SK-N-MC (cell line): Measurements from ENCODE around the gene EXD3.
"Not testable (repeated sequence)": the region's sequence is repeated elsewhere in the genome, so short reads cannot be mapped to it uniquely, and the experiment has no call there.

ENCODE experiments used
- DNase-seq: peaks from one replicate; pipeline ENCODE4 v3.0.0-alpha.2; 2011; ENCODE audit warnings: low read depth, low spot score
- H3K27ac ChIP-seq: fragments of 200-600 bp; sonication (generic); 2 replicates; pipeline ENCODE4 v1.5.1; 2016; ENCODE audit warnings: mixed run types
- H3K36me3 ChIP-seq: fragments of 200-600 bp; sonication (generic); 2 replicates; pipeline ENCODE4 v1.6.1; 2017; ENCODE audit warnings: antibody characterized with exemption, low read length, mixed read lengths; ENCODE audit not compliant: insufficient read depth
- H3K4me3 ChIP-seq: fragments of 200-600 bp; sonication (generic); 2 replicates; pipeline ENCODE4 v1.5.1; 2016
- H3K9ac ChIP-seq: fragments of 200-600 bp; sonication (generic); 2 replicates; pipeline ENCODE4 v1.8.0; 2017; ENCODE audit warnings: mixed run types, mixed read lengths; ENCODE audit not compliant: insufficient read length
- H3K9me3 ChIP-seq: fragments of 200-600 bp; sonication (generic); 2 replicates; pipeline ENCODE4 v1.6.1; 2017; ENCODE audit warnings: low read depth, mild to moderate bottlenecking, antibody characterized with exemption, low read length, moderate library complexity, mixed read lengths
- EZH2 ChIP-seq: fragments of 200-600 bp; sonication (generic); IDR thresholded peaks from one replicate; pipeline ENCODE4 v1.6.1; 2017; ENCODE audit warnings: antibody characterized with exemption
- FOXP2 ChIP-seq: optimal IDR thresholded peaks from 2 replicates; pipeline ENCODE3; 2011; ENCODE audit warnings: mild to moderate bottlenecking, moderate library complexity; ENCODE audit not compliant: insufficient read depth; ENCODE audit errors: extremely low read length, control extremely low read depth
- POLR2AphosphoS5 ChIP-seq: IDR thresholded peaks from 2 replicates; pipeline ENCODE4 v1.6.1; 2012; ENCODE audit warnings: mild to moderate bottlenecking, low read depth, low read length, borderline replicate concordance

Gene EXD3

DNA sequence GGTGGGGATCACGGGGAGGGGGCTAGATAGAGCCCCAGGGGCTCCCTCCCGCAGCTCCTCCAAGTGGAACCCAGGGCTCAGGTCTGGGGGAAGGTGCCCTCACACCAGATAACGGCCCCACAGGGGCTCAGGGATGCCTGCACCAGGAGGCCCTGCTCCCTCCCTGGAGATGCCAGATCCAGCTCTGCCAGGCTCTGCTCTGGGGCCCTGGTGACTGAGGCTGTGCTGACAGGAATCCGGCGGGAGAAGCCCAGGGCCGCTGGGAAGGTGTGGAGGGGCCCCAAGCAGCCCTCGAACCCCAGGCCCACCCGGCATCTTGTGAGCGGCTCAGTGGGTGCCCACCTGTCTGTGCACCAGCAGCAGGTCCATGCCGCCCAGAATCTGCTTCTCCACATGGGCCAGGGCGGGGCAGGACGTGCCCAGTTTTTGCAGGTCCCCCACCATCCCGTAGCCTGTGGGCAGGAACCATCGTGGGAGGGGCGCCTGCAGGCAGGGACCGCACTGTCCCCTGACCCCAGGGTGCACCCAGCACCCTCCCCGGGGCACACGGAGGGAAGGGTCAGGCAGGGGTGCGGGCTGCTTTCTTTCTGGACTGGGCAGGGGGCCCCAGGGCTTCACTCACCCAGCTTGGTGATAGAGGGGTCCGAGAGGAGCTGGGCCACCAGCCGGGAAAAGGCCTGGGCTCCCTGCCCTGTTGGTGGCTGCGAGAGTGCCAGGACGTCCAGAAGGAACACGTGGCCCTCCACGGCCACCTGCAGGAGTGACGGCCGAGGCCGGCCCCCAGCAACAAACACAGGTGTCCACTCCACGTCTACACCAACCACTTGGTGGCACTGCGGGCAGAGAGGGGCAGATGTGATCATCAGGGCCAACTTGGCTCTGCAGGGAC lies 72.0 kb downstream of the EXD3 start:
- TF ChIP-seq FOXP2 (no peak), EZH2 (no peak), POLR2AphosphoS5 (no peak)
- Histone ChIP-seq H3K9ac (no peak overlapping the region), H3K27ac (no peak overlapping the region), H3K4me3 (no peak overlapping the region), H3K36me3 (no peaks in the 10 kb centered on the region), H3K9me3 (0 out of 2 replicates have a peak, but pooled peaks cover 2% of the 10 kb centered on the region)
- no peak for DNase-seq

DNA sequence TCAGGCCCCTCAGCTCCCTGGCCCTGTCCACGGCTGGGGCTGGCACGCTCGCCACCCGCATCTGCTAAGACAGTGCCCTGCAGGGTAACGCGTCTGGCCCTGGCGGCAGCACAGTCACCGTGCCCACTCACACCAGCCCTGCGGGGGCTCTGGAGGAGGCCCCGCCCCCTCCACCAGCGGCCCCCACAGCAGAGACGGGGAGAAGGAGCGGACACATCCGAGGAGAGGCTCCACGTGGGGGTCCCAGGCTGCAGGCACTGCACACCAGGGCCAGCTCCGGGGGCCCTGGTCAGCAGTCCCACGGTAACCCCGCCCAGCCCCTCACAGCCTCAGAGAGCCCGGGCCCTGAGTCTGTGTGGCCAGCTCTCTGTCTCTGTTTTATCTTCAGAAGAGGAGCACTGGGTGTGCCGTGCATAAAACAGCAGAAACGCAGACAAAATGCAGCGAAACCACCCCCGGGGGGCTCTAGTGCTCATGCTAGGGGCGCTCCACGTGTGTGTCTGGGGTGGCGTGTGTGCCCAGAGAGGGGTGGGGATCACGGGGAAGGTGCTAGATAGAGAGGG lies 73.4 kb downstream of the EXD3 start:
- no peak for DNase-seq
- Histone ChIP-seq H3K36me3 (no peaks in the 10 kb centered on the region), H3K27ac (no peak overlapping the region), H3K9me3 (0 out of 2 replicates have a peak, but pooled peaks cover 2% of the 10 kb centered on the region), H3K9ac (no peak overlapping the region), H3K4me3 (no peak overlapping the region)
- TF ChIP-seq POLR2AphosphoS5, result no peak
- TF ChIP-seq FOXP2, result no peak
- no peak for TF ChIP-seq EZH2

DNA sequence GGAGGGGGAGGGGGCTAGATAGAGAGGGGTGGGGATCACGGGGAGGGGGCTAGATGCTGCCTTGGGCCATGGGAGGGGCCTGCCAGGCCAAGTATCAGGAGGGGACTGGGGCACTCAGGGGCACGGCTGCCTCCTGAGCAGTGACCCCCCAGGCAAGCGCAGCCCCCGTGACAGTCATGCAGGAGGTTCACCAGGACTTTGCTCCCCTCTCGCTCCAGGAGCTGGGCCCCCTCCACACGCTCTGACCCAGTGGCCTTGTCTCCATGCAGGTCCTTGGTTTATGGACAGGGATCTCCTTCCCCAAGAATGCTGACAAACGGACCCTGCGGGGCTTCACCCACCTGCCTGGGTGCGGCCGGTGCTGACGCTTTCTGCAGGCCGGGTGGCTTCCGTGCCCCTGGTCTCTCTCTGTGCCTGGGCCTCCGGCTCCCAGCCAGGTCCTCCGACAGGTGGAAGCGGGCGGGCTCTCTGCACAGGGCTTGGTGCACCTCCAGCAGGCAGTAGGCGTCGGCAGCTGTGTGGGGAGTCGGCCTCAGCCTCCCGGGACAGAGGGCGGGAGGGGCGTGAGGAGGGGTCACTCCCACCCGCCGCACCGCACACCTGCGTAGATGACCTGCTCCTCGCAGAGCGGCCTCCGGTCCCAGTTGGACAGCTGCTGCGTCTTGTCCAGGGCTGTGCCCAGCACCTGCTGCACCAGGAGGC lies 74.0 kb downstream of the EXD3 start:
- no peak overlapping the region for H3K4me3 ChIP-seq
- no peak for TF ChIP-seq EZH2
- TF ChIP-seq FOXP2, result no peak
- no peak overlapping the region for H3K27ac ChIP-seq
- 0 out of 2 replicates have a peak, but pooled peaks cover 2% of the 10 kb centered on the region for H3K9me3 ChIP-seq
- H3K36me3 ChIP-seq, result no peaks in the 10 kb centered on the region
- H3K9ac ChIP-seq, result no peak overlapping the region
- no peak for DNase-seq

DNA sequence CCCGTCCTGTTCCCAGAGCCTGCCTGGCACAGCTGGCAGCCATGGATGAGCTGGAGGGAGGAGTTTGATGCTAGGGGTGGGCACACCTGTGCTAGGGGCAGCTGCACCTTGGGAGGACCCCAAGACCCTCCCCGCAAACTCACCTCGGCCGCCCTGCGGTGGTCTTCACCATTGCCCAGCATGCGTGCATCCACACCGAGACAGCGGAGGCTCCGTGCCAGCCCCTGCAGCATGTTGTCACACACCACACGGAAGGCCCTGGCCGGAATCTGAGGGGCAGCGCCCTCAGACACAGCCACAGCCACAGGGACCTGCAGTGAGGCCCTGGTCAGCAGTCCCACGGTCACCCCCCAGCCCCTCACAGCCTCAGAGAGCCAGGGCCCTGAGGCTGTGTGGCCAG lies 75.0 kb downstream of the EXD3 start:
- no peak for DNase-seq
- Histone ChIP-seq H3K9ac (no peak overlapping the region), H3K4me3 (no peak overlapping the region), H3K27ac (no peak overlapping the region), H3K9me3 (0 out of 2 replicates have a peak, but pooled peaks cover 2% of the 10 kb centered on the region), H3K36me3 (no peaks in the 10 kb centered on the region)
- TF ChIP-seq EZH2, result no peak

DNA sequence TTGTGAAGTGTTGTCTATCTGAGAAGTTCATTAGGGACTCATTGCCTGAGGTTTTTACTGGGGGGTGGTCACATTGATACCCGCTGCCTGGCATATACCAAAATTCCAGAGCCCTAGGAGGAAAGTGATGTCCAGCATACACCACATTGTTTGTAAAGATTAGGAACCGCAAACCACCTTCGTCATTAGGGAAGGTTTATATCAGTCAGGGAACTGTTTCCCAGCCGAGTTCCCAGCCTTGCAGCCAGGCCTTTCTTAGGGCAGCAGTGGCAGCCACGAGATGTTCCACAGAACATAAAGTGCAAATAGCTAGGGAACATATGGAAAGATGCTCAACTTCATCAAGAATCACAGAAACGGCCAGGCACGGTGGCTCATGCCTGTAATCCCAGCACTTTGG lies 80.5 kb downstream of the EXD3 start:
- TF ChIP-seq POLR2AphosphoS5 (no peak), FOXP2 (no peak), EZH2 (no peak)
- no peaks in the 10 kb centered on the region for H3K36me3 ChIP-seq

DNA sequence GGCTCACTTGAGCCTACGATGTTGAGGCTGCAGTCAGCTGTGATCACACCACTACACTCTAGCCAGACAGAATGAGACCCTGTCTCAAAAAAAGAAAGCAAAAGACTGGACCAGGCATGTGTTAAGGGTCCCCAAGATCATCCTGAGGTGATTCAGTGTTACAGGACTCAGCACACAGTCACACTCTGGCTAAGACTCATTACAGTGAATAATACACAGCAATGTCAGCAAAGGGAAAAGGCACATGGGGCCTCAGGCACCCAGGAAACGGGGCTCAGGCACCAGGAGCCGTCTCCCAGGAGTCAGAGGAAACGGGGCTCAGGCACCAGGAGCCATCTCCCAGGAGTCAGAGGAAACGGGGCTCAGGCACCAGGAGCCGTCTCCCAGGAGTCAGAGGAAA lies 81.7 kb downstream of the EXD3 start:
- Histone ChIP-seq H3K9ac (no peak overlapping the region), H3K9me3 (no peaks in the 10 kb centered on the region; the same call in 1 of the 2 replicates), H3K4me3 (no peak overlapping the region), H3K36me3 (no peaks in the 10 kb centered on the region), H3K27ac (no peak overlapping the region)
- DNase-seq, result no peak
- TF ChIP-seq POLR2AphosphoS5, result no peak
- TF ChIP-seq EZH2, result no peak
- TF ChIP-seq FOXP2, result no peak

More for the DNA sequence above, 80.5 kb downstream of the EXD3 start:
- no peak for DNase-seq
- no peak overlapping the region for H3K9ac ChIP-seq
- no peak overlapping the region for H3K4me3 ChIP-seq
- no peak overlapping the region for H3K27ac ChIP-seq
- 0 out of 2 replicates have a peak, but pooled peaks cover 2% of the 10 kb centered on the region for H3K9me3 ChIP-seq

DNA sequence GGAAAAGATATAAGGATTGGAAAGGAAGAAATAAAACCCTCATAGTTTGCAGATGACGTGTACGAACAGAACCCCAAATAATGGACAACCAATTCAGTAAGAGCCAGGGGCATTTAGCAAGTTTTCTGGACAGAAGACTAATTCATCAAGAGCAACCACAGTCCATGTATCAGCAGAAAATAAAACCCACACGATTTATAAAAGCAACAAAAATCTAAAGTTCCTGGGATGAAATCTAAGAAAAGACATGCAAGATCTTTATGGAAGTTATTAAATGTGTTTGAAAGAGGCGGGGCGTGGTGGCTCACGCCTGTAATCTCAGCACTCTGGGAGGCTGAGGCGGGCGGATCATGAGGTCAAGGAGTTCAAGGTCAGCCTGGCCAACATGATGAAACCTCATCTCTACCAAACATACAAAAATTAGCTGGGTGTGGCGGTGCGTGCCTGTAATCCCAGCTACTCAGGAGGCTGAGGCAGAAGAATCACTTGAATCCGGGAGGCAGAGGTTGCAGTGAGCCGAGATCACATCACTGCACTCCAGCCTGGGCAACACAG lies 83.0 kb downstream of the EXD3 start:
- DNase-seq, H3K9me3 ChIP-seq, H3K36me3 ChIP-seq, H3K4me3 ChIP-seq, H3K9ac ChIP-seq: not testable (repeated sequence)
- peak overlapping the region; percentile 51; the same call in 1 of the 2 replicates for H3K27ac ChIP-seq

DNA sequence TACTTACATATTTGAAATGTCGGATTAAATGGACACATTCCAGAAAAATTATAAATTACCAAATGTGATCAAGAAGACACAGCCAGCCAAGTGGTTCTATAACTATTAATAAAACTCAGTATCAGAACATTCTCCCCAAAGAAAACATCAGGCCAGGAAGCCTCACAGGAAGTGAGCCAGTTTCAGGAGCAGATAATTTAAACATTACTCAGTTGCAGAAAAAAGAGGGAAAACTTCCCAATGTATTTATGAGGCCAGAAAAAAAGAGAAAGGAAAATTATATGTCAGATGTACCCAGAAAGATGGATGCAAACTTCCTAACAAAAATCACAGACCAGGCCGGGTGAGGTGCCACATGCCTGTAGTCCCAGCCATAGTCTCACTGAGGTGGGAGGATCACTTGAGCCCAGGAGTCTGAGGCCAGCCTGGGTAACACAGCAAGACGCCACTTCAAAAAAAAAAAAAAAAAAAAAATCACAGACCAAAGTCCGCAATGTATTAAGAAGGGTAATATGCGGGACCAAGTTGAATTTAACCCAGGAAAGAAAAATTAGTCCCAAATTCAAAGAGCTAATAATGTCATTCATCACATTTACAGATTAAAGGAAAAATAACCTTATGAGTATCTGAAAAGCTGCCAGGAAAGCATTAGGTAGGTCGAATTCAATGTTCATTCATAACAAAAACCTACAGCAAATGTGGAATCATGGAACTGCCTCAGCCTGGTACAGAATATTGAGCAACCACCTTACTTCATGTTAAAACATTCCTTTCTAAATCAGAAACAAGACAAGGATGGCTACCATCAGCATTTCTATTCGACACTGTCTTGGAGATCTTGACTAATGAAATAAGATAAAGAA lies 83.7 kb downstream of the EXD3 start:
- no peak overlapping the region for H3K9ac ChIP-seq
- no peak for TF ChIP-seq POLR2AphosphoS5
- no peak for TF ChIP-seq EZH2
- DNase-seq, result no peak
- H3K4me3 ChIP-seq, result peak overlapping the region; percentile 13; the same call in 1 of the 2 replicates
- H3K9me3 ChIP-seq, result no peaks in the 10 kb centered on the region; the same call in 1 of the 2 replicates
- no peaks in the 10 kb centered on the region for H3K36me3 ChIP-seq
- peak overlapping the region; percentile 51; the same call in 1 of the 2 replicates for H3K27ac ChIP-seq
